GM19043 (cell line): ENCODE measurements around the gene RECK.

Experiments
- ATAC-seq: cut with Tn5 transposase; IDR thresholded peaks from one replicate; pipeline ENCODE4 v1.9.1; 2021; ENCODE audit warnings: low read depth; ENCODE audit not compliant: unreplicated experiment

Gene RECK

GRCh38 chr9:36025746-36026145 is 11.0 kb upstream of the RECK start:
- no peak for ATAC-seq

GRCh38 chr9:36029202-36029601 is 7.5 kb upstream of the RECK start:
- no peak for ATAC-seq

- ATAC-seq: no peak
Observed at GRCh38 chr9:36029765-36030528, 6.8 kb upstream of the RECK start.

GRCh38 chr9:36030871-36031270 is 5.8 kb upstream of the RECK start:
- ATAC-seq: no peak

GRCh38 chr9:36031774-36032555 is 4.7 kb upstream of the RECK start:
- ATAC-seq: no peak

- ATAC-seq: no peak
Observed at GRCh38 chr9:36033788-36034187, 2.9 kb upstream of the RECK start.

- ATAC-seq: no peak
Observed at GRCh38 chr9:36034234-36034633, 2.5 kb upstream of the RECK start.

GRCh38 chr9:36035006-36035405 is 1.7 kb upstream of the RECK start:
- no peak for ATAC-seq

GRCh38 chr9:36036253-36036779 is 397 bp upstream of the RECK start:
- ATAC-seq: peak; percentile 10

GRCh38 chr9:36037549-36038122 is 923 bp downstream of the RECK start:
- no peak for ATAC-seq

GRCh38 chr9:36039121-36039520 is 2.4 kb downstream of the RECK start:
- no peak for ATAC-seq

- ATAC-seq: no peak
Observed at GRCh38 chr9:36039696-36040095, 3.0 kb downstream of the RECK start.

- no peak for ATAC-seq
Observed at GRCh38 chr9:36040271-36040925, 3.7 kb downstream of the RECK start.

GRCh38 chr9:36041506-36041905 is 4.8 kb downstream of the RECK start:
- no peak for ATAC-seq

- no peak for ATAC-seq
Observed at GRCh38 chr9:36045610-36046009, 8.9 kb downstream of the RECK start.

- no peak for ATAC-seq
Observed at GRCh38 chr9:36046923-36047322, 10.2 kb downstream of the RECK start.

- no peak for ATAC-seq
Observed at GRCh38 chr9:36049408-36049807, 12.7 kb downstream of the RECK start.

- no peak for ATAC-seq
Observed at GRCh38 chr9:36050476-36050875, 13.8 kb downstream of the RECK start.

GRCh38 chr9:36051317-36051716 is 14.6 kb downstream of the RECK start:
- no peak for ATAC-seq

GRCh38 chr9:36053971-36054370 is 17.3 kb downstream of the RECK start:
- no peak for ATAC-seq

- no peak for ATAC-seq
Observed at GRCh38 chr9:36056896-36057295, 20.2 kb downstream of the RECK start.
